GM21825 (cell line): ENCODE measurements around the gene EYA2.
"Not testable (repeated sequence)": the region's sequence is repeated elsewhere in the genome, so short reads cannot be mapped to it uniquely, and the experiment has no call there.

Experiments used
- ATAC-seq: cut with Tn5 transposase; IDR thresholded peaks from one replicate; pipeline ENCODE4 v1.9.1; 2021; ENCODE audit warnings: mild to moderate bottlenecking, moderate library complexity; ENCODE audit not compliant: unreplicated experiment

EYA2 gene

DNA sequence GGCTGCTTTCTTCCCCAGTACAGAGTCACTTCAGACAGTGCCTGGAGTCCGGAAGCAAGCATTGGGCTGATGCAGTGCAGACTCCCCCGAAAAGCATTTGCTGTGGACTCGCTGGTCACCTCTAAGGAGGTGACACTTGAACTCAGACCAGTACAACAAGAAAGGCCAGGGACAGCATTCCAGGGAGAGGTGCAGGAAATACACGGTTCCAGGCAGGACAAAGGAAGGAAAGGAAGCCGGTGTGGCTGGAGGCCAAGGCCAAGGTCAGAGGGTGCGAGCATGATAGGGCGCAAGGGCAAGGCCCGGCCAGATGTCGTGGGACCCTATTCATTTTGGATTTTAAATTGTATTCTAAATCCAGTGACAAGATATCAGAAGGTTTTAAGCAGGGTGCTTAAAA, 300.9 kb downstream of the EYA2 start:
- no peak for ATAC-seq

GRCh38 chr20:47196091-47197081, 301.7 kb downstream of the EYA2 start:
- no peak for ATAC-seq

- no peak for ATAC-seq
Measured at GRCh38 chr20:47198254-47198671, 303.6 kb downstream of the EYA2 start.

DNA sequence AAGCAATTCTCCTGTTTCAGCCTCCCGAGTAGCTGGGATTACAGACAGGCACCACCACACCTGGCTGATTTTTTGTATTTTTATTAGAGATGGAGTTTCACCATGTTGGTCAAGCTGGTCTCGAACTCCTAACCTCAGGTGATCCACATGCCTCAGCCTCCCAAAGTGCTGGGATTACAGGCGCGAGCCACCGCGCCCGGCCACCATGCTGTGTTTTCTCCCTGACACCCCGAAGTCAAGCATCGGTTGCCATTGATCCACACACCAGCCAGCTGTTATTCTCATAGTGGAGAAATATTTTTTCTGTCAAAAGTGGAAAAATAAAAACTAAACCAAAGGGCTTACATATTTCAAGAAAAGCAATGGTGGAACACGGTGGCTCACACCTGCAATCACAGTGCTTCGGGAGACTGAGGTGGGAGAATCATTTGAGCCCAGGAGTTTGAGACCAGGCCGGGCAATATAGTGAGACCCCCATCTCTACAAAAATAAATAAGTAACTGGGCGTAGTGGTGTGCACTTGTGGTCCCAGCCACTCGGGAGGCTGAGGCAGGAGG, 304.4 kb downstream of the EYA2 start:
- ATAC-seq, result no peak

- ATAC-seq, result no peak
Measured at GRCh38 chr20:47201074-47201730, 306.6 kb downstream of the EYA2 start.

GRCh38 chr20:47202733-47203667, 308.4 kb downstream of the EYA2 start:
- ATAC-seq, result no peak

DNA sequence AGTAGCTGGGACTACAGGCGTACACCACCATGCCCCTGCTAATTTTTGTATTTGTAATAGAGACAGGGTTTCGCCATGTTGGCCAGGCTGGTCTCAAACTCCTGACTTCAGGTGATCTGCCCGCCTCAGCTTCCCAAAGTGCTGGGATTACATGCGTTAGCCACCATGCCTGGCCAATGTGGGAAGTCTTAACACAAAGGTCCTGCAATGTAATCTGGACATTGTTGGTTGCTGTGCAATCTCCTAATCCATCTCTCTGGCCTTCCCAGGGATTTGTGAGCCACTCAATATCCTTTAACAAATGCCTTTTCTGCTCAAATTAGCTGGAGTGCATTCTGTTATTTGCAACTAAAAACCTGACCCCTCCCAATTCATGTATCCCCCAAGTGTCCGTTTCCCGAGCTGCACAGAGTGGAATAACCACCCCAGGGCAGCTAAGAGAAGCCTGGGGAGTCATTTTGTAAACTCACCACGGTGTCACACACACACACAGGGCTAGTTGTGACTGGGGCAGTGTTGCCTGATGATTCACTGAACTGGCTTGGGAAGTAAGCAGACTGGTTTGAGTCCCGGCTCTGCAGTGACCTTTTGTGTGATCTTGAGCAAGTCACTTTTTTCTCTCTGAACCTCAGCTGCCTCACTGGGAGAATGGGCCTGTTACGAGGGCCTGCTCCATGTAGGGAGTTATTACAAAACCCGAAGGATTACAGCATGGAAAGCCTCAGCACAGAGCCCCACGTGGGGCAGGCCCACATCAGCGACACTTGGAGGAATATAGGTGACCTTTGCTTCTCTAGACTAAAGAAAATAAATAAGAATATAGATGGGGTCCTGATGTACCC, 309.6 kb downstream of the EYA2 start:
- ATAC-seq, result no peak

DNA sequence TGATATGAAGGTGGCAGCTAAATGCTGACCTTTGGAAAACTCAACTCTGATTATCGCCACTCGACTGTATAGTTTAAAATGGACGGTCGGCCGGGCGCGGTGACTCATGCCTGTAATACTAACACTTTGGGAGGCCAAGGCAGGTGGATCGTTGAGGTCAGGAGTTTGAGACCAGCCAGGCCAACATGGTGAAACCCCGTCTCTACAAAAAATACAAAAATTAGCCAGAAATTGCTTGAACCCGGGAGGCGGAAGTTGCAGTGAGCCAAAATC, 310.1 kb downstream of the EYA2 start:
- ATAC-seq, result not testable (repeated sequence)

- no peak for ATAC-seq
Measured at GRCh38 chr20:47205577-47206123, 311.0 kb downstream of the EYA2 start.

DNA sequence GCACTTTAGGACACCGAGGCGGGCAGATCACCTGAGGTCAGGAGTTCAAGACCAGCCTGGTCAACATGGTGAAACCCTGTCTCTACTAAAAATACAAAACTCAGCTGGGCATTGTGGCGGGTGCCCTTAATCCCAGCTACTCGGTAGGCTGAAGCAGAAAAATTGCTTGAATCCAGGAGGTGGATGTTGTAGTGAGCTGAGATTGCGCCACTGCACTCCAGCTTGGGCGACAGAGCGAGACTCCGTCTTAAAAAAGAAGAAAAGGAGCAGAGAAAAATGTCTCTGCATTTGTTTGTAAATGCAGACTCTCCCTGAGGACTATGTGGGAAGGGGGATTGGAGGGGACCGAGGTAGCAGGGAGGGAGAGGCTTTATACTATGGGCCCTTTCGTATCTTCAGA, 311.9 kb downstream of the EYA2 start:
- ATAC-seq, result not testable (repeated sequence)

GRCh38 chr20:47206962-47207641, 312.5 kb downstream of the EYA2 start:
- no peak for ATAC-seq

DNA sequence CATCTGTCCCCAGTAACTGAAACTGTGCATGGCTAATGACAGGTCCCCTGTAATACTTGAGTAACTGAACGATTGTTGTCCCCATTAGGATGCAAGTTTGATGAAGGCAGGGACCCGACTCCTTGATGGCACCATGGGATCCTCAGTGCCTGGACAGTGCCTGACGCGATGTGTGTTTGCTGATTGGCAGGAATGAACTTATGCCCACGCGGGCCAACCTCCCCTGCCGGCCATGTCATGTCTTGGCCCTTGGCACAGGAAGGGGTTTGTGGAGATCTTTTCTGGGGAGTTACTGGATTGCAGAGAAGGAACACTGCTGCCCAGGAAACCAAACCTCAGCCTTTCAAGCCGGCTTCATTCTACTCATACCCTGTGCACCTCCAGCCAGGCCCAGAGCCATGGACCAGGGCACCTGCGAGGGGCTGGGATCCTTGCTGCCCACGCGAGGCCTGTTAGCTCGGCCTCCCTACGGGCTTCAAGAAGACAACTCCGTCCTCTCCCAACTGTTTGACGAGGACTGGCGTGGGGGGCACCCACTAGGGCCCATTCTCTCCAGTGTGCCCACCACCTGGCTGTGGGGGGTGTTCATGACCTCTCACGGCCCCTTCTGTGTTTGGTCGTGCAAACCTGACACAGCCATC, 314.0 kb downstream of the EYA2 start:
- no peak for ATAC-seq

DNA sequence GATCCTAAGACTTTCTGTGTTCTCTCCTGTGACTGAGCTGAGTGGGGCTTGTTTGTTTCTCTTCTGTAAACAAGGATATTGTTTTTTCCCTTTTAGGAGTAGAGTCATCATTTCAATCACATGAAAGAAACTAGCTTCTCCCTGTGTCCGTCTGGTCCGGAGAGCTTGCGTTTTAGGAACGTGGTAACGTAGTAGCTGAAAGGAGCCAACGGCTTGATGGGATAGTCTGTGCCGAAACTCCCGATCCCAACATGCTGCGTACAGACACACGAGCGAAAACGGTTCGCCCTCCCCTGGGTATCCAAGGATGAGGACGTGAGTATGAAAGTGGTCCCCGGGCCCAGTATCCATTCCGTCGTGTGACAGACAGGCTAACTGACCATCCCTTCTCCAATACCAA, 315.3 kb downstream of the EYA2 start:
- ATAC-seq, result no peak

DNA sequence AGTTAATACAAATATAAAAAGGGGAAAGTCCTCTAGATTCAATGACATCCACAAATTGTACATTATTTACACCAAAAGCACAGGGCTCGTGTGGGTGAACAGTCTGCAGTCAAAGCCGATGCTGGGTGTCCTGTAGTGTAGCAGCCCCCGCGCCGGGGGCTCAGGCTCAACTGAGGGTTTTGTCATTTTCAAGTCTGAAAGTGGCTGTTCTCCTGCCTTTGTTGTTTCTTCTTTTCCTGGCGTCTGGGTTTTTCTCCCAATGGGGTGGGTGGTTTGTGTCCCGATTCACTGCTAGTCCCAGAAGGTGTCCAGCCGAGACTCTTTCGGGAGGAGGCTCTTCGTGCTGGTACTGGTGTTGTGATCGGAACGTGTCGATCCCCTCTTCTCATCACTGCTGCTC, 315.8 kb downstream of the EYA2 start:
- no peak for ATAC-seq

DNA sequence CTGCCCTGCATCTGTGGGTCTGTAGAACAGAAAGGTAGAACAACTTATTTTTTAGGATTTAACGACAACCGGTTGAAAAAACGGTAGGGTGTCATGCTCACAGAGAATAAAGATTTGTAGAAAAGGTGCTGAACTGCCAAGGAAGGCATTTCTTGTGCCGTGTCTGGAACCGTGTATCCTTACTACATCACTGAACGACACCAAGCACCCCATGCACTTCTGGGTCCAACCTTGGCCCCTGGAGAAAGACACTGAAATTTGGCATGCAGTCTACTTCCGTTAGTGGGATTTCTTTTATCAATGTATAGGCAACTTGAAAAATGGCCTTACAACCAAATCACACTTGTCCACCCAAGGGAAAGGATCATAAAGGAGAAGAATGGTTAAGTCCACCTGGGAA, 316.4 kb downstream of the EYA2 start:
- ATAC-seq, result no peak

DNA sequence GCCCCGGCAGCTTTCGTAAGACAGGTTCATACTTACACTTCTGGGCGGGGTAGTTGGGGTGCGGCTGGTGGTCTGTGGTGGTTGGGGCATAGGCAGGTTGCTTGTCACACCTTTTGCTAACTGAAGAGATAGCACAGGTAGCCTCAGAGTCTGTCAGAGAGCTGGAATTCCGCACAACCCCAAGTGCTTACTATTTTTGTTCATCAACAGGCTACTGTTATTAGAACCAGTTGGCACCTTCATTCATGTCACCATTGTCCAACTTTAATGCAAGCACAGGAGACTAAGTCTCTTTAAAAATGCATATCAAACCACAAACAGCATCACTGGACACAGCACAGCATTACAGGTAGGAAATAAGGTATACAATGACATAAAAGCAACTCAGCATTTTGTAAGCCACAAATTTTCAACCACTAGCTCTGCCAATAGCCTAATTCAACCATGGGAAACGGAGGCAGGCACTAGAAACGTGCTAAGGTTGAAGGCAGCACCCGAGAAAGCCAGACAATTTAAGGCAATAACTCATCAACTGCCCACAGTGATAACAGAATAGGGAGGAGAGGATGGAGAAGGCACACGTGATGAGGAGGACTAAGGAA, 318.1 kb downstream of the EYA2 start:
- no peak for ATAC-seq

DNA sequence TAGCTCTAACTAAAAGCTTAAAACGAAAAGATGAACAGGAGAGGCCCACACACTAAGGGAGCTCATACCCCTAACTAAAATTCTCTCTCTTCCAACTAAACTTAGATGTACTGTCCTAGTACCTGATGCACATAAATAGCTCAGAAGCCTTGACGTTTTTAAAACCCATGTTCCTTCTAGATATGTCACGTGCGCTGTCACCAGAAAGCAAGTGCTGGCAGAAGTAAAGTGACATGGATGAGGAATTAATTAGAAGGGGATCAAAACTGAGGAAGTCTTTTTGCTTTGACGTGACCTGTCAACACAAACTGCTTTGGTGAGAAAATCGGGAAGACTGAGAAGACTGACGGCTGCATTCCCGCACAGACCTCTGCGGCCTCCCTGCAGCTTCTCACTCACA, 319.3 kb downstream of the EYA2 start:
- ATAC-seq, result no peak

- ATAC-seq, result no peak
Measured at GRCh38 chr20:47215653-47216397, 321.2 kb downstream of the EYA2 start.
